Measurements from ENCODE around the gene MYO16. TPM values are rescaled to one million over a fixed set of nuclear protein-coding genes. Genes with fewer than 3 reads are reported as not detected.
"Not testable (repeated sequence)": the region's sequence is repeated elsewhere in the genome, so short reads cannot be mapped to it uniquely, and the experiment has no call there.

MYO16 gene
- total RNA-seq, 4 donors from 2014 or later: under 0.01 to 0.21 TPM; not detected in 2

DNA sequence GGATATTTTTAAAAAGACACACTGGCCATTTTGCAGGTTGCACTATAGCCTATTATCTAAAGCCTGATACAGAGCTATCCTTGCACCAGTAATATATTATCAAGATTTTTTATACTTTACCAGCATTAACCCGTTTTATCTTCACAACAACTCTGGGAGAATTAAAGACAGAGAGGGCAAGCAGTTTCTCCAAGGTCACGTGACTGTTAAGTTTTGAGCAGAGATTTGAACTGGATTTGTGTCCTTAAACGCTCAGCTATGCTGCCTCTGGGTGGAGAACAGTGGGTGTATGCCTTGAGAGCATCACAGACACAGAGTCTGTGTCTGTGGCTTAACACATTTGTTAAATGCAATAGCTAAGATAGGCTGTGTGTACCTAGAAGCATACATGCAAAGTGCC, 147.2 kb downstream of the MYO16 start:
- H3K9me3 ChIP-seq: no peaks in the 10 kb centered on the region
- H3K4me3 ChIP-seq: no peak overlapping the region
- no peaks in the 10 kb centered on the region for H3K36me3 ChIP-seq
- no peak overlapping the region for H3K27ac ChIP-seq
- TF ChIP-seq EP300 (IDR thresholded peaks at IDR 0.05): no peak
- no peak for TF ChIP-seq POLR2A (IDR thresholded peaks at IDR 0.05)
- TF ChIP-seq, protein P1, sequence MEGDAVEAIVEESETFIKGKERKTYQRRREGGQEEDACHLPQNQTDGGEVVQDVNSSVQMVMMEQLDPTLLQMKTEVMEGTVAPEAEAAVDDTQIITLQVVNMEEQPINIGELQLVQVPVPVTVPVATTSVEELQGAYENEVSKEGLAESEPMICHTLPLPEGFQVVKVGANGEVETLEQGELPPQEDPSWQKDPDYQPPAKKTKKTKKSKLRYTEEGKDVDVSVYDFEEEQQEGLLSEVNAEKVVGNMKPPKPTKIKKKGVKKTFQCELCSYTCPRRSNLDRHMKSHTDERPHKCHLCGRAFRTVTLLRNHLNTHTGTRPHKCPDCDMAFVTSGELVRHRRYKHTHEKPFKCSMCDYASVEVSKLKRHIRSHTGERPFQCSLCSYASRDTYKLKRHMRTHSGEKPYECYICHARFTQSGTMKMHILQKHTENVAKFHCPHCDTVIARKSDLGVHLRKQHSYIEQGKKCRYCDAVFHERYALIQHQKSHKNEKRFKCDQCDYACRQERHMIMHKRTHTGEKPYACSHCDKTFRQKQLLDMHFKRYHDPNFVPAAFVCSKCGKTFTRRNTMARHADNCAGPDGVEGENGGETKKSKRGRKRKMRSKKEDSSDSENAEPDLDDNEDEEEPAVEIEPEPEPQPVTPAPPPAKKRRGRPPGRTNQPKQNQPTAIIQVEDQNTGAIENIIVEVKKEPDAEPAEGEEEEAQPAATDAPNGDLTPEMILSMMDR (IDR thresholded peaks at IDR 0.05): no peak
- DNase-seq (ENCODE audit: low spot score in 2 of 2): no peak
- no peaks in the 10 kb centered on the region for H3K27me3 ChIP-seq
- no peaks in the 10 kb centered on the region for H3K4me1 ChIP-seq
- 52 to 57% methylated on average over 3 of the region's 3 CpGs for WGBS, 2 donors

DNA sequence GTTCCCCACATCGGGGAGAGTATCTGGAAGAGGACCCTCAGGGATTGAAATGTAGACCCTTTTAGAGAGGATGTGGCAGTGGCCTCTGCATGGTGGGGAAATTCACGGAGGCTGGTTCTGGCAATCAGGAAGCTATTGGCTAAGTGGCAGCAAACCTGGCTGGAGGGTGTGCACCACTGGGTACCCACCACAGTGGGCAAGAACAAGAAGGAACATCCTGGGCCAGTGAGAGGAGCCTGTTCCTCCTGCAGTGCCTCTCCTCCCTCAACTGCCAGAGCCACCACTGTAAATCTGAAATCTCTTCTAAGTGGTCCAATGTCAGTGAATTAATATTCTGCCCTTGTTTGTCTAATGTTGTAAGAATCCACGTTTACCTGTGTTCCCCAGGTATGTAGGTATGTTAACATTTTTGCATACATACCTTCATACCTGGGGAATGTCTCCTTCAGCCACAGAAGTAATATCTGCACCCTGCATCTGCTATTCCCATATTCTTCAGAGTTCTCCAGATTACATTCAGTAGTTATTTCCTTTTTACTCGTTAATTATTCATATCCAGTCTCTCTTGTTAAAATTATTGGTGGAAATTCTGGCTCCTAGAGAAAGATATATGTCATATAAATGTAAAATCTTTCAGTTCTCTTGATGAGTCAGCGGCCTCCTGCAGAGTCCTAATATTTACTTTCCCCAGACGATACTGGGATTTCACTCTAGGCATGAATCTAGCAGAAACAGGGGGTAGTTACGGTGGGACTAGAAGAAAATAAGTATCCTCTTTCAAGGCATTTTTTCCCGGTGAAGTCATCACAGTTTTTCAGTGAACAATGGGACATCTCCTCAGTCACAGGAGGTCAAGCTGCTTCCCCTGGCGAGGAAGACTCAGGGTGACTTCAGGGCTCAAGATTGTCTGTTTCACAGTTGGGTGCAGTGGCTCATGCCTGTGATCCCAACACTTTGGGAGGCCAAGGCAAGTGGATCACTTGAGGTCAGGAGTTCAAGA, 148.3 kb downstream of the MYO16 start:
- no peaks in the 10 kb centered on the region for H3K36me3 ChIP-seq
- 54 to 58% methylated on average over 9 of the region's 9 CpGs for WGBS, 2 donors
- no peaks in the 10 kb centered on the region for H3K4me1 ChIP-seq
- no peaks in the 10 kb centered on the region for H3K9me3 ChIP-seq
- no peaks in the 10 kb centered on the region for H3K27me3 ChIP-seq
- DNase-seq (ENCODE audit: low spot score in 2 of 2): no peak
- no peak overlapping the region for H3K27ac ChIP-seq
- no peak overlapping the region for H3K4me3 ChIP-seq
- TF ChIP-seq POLR2A (IDR thresholded peaks at IDR 0.05): no peak
- TF ChIP-seq, protein P1 (IDR thresholded peaks at IDR 0.05): no peak
- no peak for TF ChIP-seq EP300 (IDR thresholded peaks at IDR 0.05)

DNA sequence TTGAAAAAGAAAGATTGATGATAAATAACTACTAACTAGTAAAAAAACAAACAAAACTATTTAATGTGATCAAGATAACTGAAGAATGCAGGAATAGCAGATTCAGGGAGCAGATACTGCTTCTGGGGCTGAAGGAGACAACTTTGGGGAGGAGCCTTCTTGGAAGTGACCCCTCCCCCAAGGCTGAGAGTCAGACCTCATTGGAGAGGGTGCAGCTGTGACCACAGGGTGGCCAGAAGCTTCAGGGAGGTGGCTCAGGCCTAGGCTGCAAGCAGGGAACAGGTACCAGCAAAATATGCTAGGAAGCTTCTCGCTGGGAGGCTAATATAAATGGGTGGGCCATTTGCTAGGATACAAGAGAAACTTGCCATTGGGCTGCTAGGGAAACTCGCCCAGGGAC, 149.9 kb downstream of the MYO16 start:
- Histone ChIP-seq H3K36me3 (no peaks in the 10 kb centered on the region), H3K4me1 (no peaks in the 10 kb centered on the region), H3K9me3 (no peaks in the 10 kb centered on the region), H3K27ac (no peak overlapping the region), H3K4me3 (no peak overlapping the region), H3K27me3 (no peaks in the 10 kb centered on the region)
- TF ChIP-seq EP300 (IDR thresholded peaks at IDR 0.05) (no peak), POLR2A (IDR thresholded peaks at IDR 0.05) (no peak)
- TF ChIP-seq, protein P1 (IDR thresholded peaks at IDR 0.05): no peak
- 93 to 94% methylated on average over 2 of the region's 2 CpGs for WGBS, 2 donors
- DNase-seq (ENCODE audit: low spot score in 2 of 2): no peak

DNA sequence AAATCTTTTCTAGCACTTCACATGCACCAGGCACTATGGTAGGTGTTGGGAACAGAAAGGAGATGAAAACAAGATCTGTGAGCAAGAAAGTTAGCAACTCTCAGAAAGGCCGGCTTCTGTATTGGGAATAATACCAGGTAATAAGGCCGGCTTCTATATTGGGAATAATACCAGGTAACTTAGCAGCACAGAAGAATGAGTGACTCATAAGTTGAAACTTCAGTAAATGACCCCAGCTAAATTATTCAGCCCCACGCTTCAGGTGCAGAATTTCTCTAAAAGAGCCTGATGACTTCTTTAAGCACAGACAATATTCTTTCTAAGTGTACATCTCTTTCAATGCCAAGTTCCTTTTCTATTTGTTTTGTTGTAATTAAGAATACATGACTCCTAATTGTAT, 151.3 kb downstream of the MYO16 start:
- H3K4me3 ChIP-seq: no peak overlapping the region
- no peak for DNase-seq (ENCODE audit: low spot score in 2 of 2)
- H3K9me3 ChIP-seq: no peaks in the 10 kb centered on the region
- WGBS, 2 donors: 93 to 96% methylated on average over 3 of the region's 3 CpGs
- TF ChIP-seq, protein P1 (IDR thresholded peaks at IDR 0.05): no peak
- TF ChIP-seq POLR2A (IDR thresholded peaks at IDR 0.05) (no peak), EP300 (IDR thresholded peaks at IDR 0.05) (no peak)
- H3K27ac ChIP-seq: no peak overlapping the region
- no peaks in the 10 kb centered on the region for H3K27me3 ChIP-seq
- H3K36me3 ChIP-seq: no peaks in the 10 kb centered on the region
- H3K4me1 ChIP-seq: no peaks in the 10 kb centered on the region

DNA sequence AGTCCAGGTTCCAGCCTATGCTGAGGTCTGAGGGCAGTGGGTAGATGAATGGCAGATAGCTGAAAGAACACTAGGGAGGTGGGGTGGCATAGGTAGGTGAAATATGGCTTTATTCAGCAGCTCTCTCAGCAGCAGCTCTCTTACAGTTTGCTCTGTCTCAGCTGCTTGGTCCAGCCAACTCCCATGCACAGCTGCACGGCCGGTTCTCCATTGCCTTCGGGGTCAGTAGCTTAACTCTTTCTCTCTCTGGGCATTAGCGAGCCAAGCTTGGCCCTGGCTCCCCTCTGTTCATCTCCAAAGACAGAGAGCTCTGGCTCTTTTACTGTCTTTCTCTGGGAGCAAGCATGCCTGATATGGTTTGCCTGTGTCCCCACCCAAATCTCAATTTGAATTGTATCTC, 151.9 kb downstream of the MYO16 start:
- Histone ChIP-seq H3K4me3 (no peak overlapping the region), H3K36me3 (no peaks in the 10 kb centered on the region), H3K4me1 (no peaks in the 10 kb centered on the region), H3K27ac (no peak overlapping the region), H3K9me3 (no peaks in the 10 kb centered on the region), H3K27me3 (no peaks in the 10 kb centered on the region)
- 53 to 58% methylated on average over 4 of the region's 4 CpGs for WGBS, 2 donors
- TF ChIP-seq POLR2A (IDR thresholded peaks at IDR 0.05) (no peak), EP300 (IDR thresholded peaks at IDR 0.05) (no peak)
- TF ChIP-seq, protein P1 (IDR thresholded peaks at IDR 0.05): no peak
- DNase-seq (ENCODE audit: low spot score in 2 of 2): no peak

DNA sequence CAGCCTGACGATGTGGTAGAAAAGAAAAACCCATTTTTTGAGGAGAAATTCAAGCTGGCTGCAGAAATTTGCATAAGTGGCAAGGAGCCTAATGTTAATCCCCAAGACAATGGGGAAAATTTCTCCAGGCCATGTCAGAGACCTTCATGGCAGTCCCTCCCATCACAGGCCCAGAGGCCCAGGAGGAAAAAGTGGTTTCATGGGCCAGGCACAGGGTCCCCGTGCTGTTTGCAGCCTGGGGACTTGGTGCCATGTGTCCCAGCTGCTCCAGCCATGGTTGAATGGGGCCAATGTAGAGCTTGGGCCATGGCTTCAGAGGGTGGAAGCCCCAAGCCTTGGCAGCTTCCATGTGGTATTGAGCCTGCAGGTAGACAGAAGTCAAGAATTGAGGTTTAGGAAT, 153.1 kb downstream of the MYO16 start:
- not testable (repeated sequence) for H3K36me3 ChIP-seq
- 87 to 88% methylated on average over 2 of the region's 2 CpGs for WGBS, 2 donors

More for the DNA sequence above, 153.1 kb downstream of the MYO16 start:
- not testable (repeated sequence) for H3K9me3 ChIP-seq; H3K27me3 ChIP-seq; H3K27ac ChIP-seq; H3K4me3 ChIP-seq; H3K4me1 ChIP-seq; DNase-seq (ENCODE audit: low spot score in 2 of 2)

Measured in tibial nerve (tissue), 4 donors.